ENCODE measurements around the gene CCDC194.
"Not testable (repeated sequence)": the region's sequence is repeated elsewhere in the genome, so short reads cannot be mapped to it uniquely, and the experiment has no call there.

The CCDC194 gene

GRCh38 chr19:17378271-17378670 is 15.7 kb downstream of the CCDC194 start:
- in situ Hi-C loops (cut with MboI; ENCODE audit: low sequenced_read_pairs) = no loop called here

GRCh38 chr19:17376935-17377600 is 16.9 kb downstream of the CCDC194 start, which contains the start of gene PLVAP:
TSS of gene PLVAP (minus strand) at chr19:17377342. CDS start at chr19:17377288, 54 bp downstream.
- in situ Hi-C loops (cut with MboI; ENCODE audit: low sequenced_read_pairs) = no loop called here

GRCh38 chr19:17370026-17370587 is 23.9 kb downstream of the CCDC194 start:
- in situ Hi-C loops (cut with MboI; ENCODE audit: low sequenced_read_pairs) = no loop called here

GRCh38 chr19:17365361-17365760 is 28.6 kb downstream of the CCDC194 start:
- in situ Hi-C loops (cut with MboI; ENCODE audit: low sequenced_read_pairs) = no loop called here

DNA sequence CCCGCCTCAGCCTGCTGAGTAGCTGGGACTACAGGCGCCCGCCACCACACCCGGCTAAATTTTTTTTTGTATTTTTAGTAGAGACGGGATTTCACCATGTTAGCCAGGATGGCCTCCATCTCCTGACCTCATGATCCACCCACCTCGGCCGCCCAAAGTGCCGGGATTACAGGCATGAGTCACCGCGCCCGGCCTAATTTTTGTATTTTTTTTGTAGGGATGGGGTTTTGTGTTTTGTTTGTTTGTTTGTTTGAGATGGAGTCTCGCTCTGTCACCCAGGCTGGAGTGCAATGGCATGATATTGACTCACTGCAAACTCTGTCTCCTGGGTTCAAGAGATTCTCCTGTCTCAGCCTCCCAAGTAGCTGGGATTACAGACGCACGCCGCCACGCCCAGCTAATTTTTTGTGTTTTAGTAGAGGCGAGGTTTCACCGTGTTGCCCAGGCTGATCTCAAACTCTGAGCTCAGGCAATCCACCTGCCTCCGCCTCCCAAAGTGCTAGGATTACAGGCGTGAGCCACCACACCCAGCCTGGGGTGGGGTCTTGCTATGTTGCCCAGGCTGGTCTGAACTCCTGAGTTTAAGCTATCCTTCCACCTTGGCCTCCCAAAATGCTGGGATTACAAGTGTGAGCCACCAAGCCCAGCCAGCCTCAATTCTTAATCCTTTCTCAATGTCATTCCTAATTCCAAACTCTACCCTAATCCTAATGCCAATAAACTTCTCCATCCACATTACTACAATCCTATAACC is 30.0 kb downstream of the CCDC194 start:
- in situ Hi-C loops (cut with MboI; ENCODE audit: low sequenced_read_pairs) = not testable (repeated sequence)

GRCh38 chr19:17359905-17360800 is 33.8 kb downstream of the CCDC194 start:
- in situ Hi-C loops (cut with MboI; ENCODE audit: low sequenced_read_pairs) = no loop called here

GRCh38 chr19:17358395-17358794 is 35.6 kb downstream of the CCDC194 start:
- in situ Hi-C loops (cut with MboI; ENCODE audit: low sequenced_read_pairs) = no loop called here

DNA sequence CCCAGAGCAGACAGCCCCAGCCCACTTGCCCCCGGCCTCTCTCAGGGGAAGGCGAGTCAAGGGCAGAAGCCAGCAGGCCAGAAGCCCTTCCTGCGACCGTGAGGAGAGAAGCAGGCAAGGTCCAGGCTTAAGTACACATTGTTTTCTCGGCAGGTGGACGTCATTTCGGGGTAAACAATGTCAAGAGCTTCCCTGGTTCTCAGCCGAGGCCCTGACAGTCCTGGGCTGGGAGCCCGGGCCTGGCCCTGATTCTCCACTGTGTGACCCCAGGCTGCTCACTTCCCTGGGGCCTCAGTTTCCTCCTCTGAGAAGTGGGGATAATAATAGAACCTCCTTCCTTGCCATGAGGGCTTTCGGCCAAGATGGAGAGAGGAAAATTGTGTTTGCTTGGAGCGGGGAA is 36.3 kb downstream of the CCDC194 start:
- in situ Hi-C loops (cut with MboI; ENCODE audit: low sequenced_read_pairs) = no loop called here

DNA sequence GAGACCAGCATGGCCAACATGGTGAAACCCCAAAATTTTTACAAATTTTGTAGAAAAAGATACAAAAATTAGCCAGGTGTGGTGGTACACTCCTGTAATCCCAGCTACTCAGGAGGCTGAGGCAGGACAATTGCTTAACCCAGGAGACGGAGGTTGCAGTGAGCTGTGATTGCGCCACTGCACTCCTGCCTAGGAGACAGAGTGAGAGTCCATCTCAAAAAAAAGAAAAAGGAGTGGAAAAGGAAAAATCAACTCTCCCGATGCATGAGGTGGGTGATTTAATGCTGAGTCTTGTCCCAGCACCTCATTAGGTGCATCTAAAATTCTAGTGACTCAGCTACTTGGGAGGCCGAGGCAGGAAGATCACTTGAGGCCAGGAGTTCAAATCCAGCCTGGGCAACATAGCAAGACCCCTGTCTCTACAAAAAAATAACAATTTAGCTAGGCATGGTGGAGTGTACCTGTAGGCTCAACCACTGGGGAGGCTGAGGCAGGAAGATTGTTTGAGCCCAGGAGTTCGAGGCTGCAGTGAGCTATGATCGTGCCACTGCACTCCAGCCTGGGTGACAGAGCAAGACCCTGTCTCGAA is 36.8 kb downstream of the CCDC194 start:
- in situ Hi-C loops (cut with MboI; ENCODE audit: low sequenced_read_pairs) = no loop called here

- in situ Hi-C loops (cut with MboI; ENCODE audit: low sequenced_read_pairs) = no loop called here
These were observed 40.6 kb downstream of the CCDC194 start for GRCh38 chr19:17353386-17353785.

DNA sequence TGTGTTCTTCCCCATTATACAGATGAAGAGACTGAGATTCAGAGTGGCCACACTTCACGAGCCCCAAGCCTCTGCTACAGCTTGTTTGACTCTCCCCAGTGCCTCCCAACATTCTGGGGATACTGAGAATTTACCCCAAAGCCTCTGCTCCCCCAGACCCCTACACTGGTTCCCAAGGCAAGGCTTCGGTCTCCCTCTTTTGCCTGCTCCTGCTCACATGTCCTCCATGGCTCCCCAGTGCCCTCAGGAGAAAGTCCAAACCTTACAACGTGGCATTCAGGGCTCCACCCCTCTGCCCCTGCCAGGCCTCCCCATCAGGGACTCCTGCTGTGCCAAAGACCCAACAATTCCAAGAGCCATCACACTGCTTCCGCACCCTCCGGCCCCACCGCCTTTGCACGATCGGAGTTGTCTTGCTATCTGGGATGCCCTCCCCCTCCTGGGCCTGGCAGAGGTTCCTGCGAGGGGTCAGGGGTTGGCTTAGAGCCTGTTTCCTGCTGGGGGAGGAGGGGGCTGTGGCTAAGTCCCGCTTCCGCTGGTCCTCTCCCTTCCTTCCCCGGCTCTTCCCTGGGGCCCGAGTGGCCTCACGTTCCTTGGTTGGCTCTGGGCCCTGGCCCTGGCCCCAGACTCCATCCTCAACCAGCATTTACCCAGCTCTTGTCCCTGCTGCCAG is 41.3 kb downstream of the CCDC194 start:
- in situ Hi-C loops (cut with MboI; ENCODE audit: low sequenced_read_pairs) = no loop called here

- in situ Hi-C loops (cut with MboI; ENCODE audit: low sequenced_read_pairs) = no loop called here
These were observed 42.1 kb downstream of the CCDC194 start for GRCh38 chr19:17351815-17352435.

DNA sequence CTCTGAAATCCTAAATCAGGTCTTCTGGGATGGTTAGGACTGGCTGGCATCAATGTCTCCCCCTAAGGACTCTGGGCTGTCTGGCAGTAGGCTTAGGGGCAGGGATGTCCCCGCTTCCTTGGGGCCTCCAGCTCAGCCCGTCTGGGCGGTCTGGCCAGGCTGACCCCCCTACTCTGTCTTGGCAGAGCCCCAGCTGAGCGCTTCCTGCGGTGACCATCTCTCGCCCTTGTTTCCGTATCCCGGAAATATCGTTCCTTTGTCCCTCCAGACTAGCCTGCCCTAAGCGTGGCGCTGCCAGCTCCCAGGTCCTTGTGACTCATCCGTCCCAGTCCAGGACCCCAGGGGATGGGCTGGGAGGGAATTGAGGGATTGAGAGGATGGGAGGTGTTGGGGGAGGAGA is 45.3 kb downstream of the CCDC194 start:
- in situ Hi-C loops (cut with MboI; ENCODE audit: low sequenced_read_pairs) = no loop called here

GRCh38 chr19:17347877-17348276 is 46.1 kb downstream of the CCDC194 start:
- in situ Hi-C loops (cut with MboI; ENCODE audit: low sequenced_read_pairs) = no loop called here

GRCh38 chr19:17347361-17347760 is 46.6 kb downstream of the CCDC194 start:
- in situ Hi-C loops (cut with MboI; ENCODE audit: low sequenced_read_pairs) = no loop called here

GRCh38 chr19:17346109-17346671 is 47.8 kb downstream of the CCDC194 start:
- in situ Hi-C loops (cut with MboI; ENCODE audit: low sequenced_read_pairs) = no loop called here

- in situ Hi-C loops (cut with MboI; ENCODE audit: low sequenced_read_pairs) = no loop called here
These were observed 52.2 kb downstream of the CCDC194 start for GRCh38 chr19:17341845-17342244.

- in situ Hi-C loops (cut with MboI; ENCODE audit: low sequenced_read_pairs) = no loop called here
These were observed 52.6 kb downstream of the CCDC194 start for GRCh38 chr19:17341386-17341785.

GRCh38 chr19:17340871-17341357 is 53.1 kb downstream of the CCDC194 start:
- in situ Hi-C loops (cut with MboI; ENCODE audit: low sequenced_read_pairs) = no loop called here

Measured in HL-60/S4 treated with phorbol 12-myristate 13-acetate at 8.2 ng/mL for 4 days and 3 days (cell line).